Small intestine (tissue), 7 donors: ENCODE measurements around the gene NRG3. TPM values are rescaled to one million over a fixed set of nuclear protein-coding genes. Genes with fewer than 3 reads are reported as not detected.
A peak's percentile ranks its signal among the peaks of the same experiment; 100 is the strongest.

Experiments used
- DNase-seq, 2 donors: peaks; one replicate each; pipeline versions ENCODE4 v3.0.0 to v3.0.0-alpha.2; 2013
- FAIRE-seq: peaks from 2 replicates; lab custom pipeline; 2012; peaks lifted over from hg19 to GRCh38; lab: Jason Lieb, UNC
- H3K27ac ChIP-seq, 3 donors: one replicate each; pipeline ENCODE4 v1.5.1; 2013; ENCODE audit warnings: low read length in 2 of 3, mild to moderate bottlenecking in 2 of 3, control low read depth in 1 of 3, inconsistent platforms in 1 of 3, low read depth in 1 of 3, moderate library complexity in 1 of 3
- H3K27me3 ChIP-seq, 3 donors: one replicate each; pipeline ENCODE4 v1.6.1; 2013; ENCODE audit warnings: low read length in 3 of 3, inconsistent platforms in 1 of 3; ENCODE audit not compliant: control insufficient read depth in 3 of 3, insufficient read depth in 3 of 3
- H3K36me3 ChIP-seq, 3 donors: one replicate each; pipeline ENCODE4 v1.6.1; 2013; ENCODE audit warnings: low read length in 3 of 3, inconsistent platforms in 1 of 3, low read depth in 1 of 3, mild to moderate bottlenecking in 1 of 3, moderate library complexity in 1 of 3; ENCODE audit not compliant: control insufficient read depth in 3 of 3, insufficient read depth in 2 of 3
- H3K4me1 ChIP-seq, 3 donors: one replicate each; pipeline ENCODE4 v1.6.1; 2013; ENCODE audit warnings: low read length in 2 of 3, inconsistent platforms in 1 of 3, low read depth in 1 of 3, mild to moderate bottlenecking in 1 of 3, moderate library complexity in 1 of 3; ENCODE audit not compliant: control insufficient read depth in 3 of 3, insufficient read depth in 2 of 3
- H3K4me3 ChIP-seq, 3 donors: one replicate each; pipeline ENCODE4 v1.5.1; 2013; ENCODE audit warnings: low read length in 3 of 3, control low read depth in 1 of 3, inconsistent platforms in 1 of 3, low read depth in 1 of 3, mild to moderate bottlenecking in 1 of 3, moderate library complexity in 1 of 3
- H3K9me3 ChIP-seq, 2 donors: one replicate each; pipeline ENCODE4 v1.6.1; 2013; ENCODE audit warnings: low read depth in 1 of 2, low read length in 1 of 2; ENCODE audit not compliant: control insufficient read depth in 2 of 2, insufficient read depth in 1 of 2
- WGBS, 3 donors: extraction: QIAGEN DNeasy Blood & Tissue Kit; methylation state at CpG; one replicate each; pipeline ENCODE4 v1.1.7; 2013; 5-methylcytosine and 5-hydroxymethylcytosine counted together
- polyA plus RNA-seq, 4 donors: library from polyadenylated mRNA; stranded (reverse) in 3 of 4; unstranded in 1 of 4; fragments of 200-250 nt in 3 of 4; fragments of 120-200 nt in 1 of 4; gene quantifications; one replicate each; pipeline versions ENCODE4 v1.2.1 to v1.2.3, GENCODE V29; 2013
- donor health status: healthy with polysubstance abuse.
- donor health status: control.
- donor health status: control.
- donor health status: Bipolar disorder and iron deficiency.
- donor health status: healthy.

Gene NRG3
- polyA plus RNA-seq, 4 donors: 0.25 to 0.72 TPM; not detected in 2

DNA sequence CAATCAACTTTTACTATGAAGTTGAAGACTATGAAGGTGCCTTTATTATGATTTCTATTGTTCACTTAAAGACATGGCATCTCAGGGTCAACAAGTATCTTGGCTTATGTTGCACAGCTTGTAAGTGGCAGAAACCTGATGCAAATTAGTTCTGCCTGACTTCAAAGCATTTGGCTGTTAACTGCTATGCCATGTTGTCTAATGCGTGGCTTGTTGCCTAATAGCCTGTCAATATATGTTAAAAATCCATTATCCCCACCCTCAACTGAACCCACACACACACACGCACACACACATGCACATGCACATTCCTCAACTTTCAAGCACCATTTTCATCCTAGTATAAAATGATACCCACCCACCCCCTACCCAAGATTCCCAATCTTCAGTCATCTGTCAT, 217.1 kb downstream of the NRG3 start:
- Histone ChIP-seq H3K27me3 (no peaks in the 10 kb centered on the region), H3K27ac (no peak overlapping the region), H3K9me3 (no peaks in the 10 kb centered on the region), H3K4me3 (no peak overlapping the region), H3K36me3 (no peaks in the 10 kb centered on the region), H3K4me1 (no peaks in the 10 kb centered on the region)
- no peak for DNase-seq
- WGBS, 3 donors: 40 to 43% (median 42%) methylated on average over 2 of the region's 2 CpGs
- no peak for FAIRE-seq

DNA sequence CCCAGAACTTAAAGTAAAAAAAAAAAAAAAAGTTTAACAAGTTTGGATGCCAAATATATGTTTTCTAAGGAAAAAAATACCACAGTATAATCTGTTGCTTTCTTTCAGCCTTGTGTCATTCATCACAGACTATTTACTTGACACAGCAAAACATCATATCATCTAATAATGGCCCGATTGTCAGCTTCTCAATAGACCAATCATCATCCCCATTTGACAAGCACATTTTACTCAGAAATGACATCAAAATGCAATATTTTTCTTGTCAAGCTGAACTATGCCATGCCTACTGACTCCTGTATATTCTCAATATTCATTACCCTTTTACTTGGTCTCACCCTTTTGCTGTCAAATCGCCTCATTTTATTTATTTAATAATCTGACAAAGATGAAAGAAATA, 249.7 kb downstream of the NRG3 start:
- no peak for DNase-seq
- Histone ChIP-seq H3K9me3 (no peaks in the 10 kb centered on the region), H3K4me1 (no peaks in the 10 kb centered on the region), H3K36me3 (no peaks in the 10 kb centered on the region), H3K4me3 (no peak overlapping the region), H3K27ac (no peak overlapping the region), H3K27me3 (no peaks in the 10 kb centered on the region)
- no peak for FAIRE-seq
- 83 to 88% (median 87%) methylated on average over 2 of the region's 2 CpGs for WGBS, 3 donors

DNA sequence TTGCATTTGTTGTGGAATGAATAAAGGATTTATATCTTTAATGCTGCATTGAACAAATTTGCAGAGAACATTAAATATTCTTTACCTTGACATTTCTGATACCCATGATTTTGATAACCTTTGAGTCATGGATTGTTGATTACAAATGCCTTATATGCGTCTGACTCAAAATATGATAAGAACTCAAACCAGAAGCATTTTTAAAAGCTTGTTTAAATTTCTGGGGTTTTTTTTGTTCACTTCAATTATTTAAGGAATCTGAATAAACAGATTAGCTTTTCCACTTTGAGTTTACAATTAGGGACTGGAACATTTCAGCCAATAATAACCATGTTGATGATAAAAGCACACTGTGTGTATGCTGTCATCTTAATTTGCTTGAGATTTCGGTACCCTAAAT, 253.5 kb downstream of the NRG3 start:
- Histone ChIP-seq H3K4me3 (no peak overlapping the region), H3K36me3 (no peaks in the 10 kb centered on the region), H3K4me1 (no peaks in the 10 kb centered on the region), H3K9me3 (peaks cover 0 to 3% of the 10 kb centered on the region in 2 donors), H3K27ac (no peak overlapping the region), H3K27me3 (no peaks in the 10 kb centered on the region)
- no peak for FAIRE-seq
- WGBS, 3 donors: 50 to 56% (median 51%) methylated on average over 2 of the region's 2 CpGs
- DNase-seq: no peak

DNA sequence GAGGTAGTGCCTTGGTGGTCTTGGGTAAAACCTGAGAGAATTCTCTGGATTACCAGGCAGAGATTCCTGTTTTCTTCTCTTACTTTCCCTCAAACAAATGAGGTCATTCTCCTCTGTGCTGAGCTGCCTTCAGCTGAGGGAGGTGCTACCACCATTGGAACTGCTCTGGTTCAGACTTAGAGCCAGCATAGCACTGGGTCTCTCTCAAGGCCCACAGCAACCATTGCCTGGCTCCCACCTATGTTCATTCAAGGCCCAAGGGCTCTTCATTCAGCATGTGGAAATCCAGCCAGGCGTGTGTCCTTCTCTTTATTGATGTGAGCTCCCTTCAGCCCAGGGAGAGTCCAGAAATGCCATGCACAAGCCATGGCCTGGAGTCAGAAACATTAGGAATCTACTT, 261.1 kb downstream of the NRG3 start:
- Histone ChIP-seq H3K4me3 (no peak overlapping the region), H3K27ac (no peak overlapping the region), H3K4me1 (no peaks in the 10 kb centered on the region), H3K9me3 (peaks cover 0 to 3% of the 10 kb centered on the region in 2 donors), H3K36me3 (no peaks in the 10 kb centered on the region), H3K27me3 (no peaks in the 10 kb centered on the region)
- DNase-seq (no peak), FAIRE-seq (no peak)
- 67 to 76% (median 72%) methylated on average over 1 of the region's 1 CpG for WGBS, 3 donors

DNA sequence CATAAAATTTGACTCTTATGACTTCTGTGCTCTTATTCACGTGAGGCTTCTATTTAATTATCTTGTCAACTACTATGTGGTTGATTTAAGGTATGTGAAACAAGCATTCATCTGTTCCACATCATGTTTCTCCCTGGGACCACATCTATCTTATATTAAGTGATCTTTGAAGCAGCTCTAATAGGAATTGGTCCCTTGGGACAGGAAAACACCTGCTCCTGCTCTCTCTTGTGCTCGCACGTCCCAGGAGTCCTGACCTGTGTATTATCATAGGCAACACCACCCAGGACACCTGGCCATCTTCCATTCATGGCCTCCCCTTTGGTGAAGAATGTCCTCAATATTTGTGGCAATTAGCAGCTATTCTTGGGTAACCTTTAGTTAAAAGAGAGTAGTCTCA, 269.2 kb downstream of the NRG3 start:
- FAIRE-seq: no peak

DNA sequence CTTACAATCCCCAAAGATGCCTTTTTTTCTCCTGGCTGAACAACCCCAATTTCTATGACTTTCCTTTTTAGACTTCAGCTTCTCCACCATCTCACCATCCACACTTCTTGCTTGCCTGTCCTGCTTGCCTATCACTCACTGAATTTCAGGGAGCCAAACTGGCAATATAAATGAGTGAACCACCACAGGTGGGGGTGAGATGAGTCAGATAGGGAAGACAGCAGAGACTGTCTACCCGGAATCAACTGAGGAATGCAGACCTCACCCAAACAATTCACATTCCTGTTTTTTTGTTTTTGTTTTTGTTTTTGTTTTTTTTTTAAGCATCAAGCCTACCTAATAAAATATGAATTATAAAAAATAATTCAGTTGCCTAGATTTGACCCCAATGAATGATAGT, 273.8 kb downstream of the NRG3 start:
- 38 to 69% (median 60%) methylated on average over 1 of the region's 1 CpG for WGBS, 3 donors
- no peaks in the 10 kb centered on the region for H3K27me3 ChIP-seq
- no peaks in the 10 kb centered on the region for H3K36me3 ChIP-seq
- no peak overlapping the region for H3K27ac ChIP-seq
- no peaks in the 10 kb centered on the region for H3K4me1 ChIP-seq
- no peak overlapping the region for H3K4me3 ChIP-seq
- FAIRE-seq: no peak
- DNase-seq: no peak
- no peaks in the 10 kb centered on the region for H3K9me3 ChIP-seq

More for the DNA sequence above, 269.2 kb downstream of the NRG3 start:
- no peak overlapping the region for H3K27ac ChIP-seq
- no peak overlapping the region for H3K4me3 ChIP-seq
- H3K9me3 ChIP-seq: no peaks in the 10 kb centered on the region
- no peak for DNase-seq
- 76 to 80% (median 79%) methylated on average over 3 of the region's 3 CpGs for WGBS, 3 donors
- H3K4me1 ChIP-seq: no peaks in the 10 kb centered on the region
- H3K36me3 ChIP-seq: no peaks in the 10 kb centered on the region
- no peaks in the 10 kb centered on the region for H3K27me3 ChIP-seq

DNA sequence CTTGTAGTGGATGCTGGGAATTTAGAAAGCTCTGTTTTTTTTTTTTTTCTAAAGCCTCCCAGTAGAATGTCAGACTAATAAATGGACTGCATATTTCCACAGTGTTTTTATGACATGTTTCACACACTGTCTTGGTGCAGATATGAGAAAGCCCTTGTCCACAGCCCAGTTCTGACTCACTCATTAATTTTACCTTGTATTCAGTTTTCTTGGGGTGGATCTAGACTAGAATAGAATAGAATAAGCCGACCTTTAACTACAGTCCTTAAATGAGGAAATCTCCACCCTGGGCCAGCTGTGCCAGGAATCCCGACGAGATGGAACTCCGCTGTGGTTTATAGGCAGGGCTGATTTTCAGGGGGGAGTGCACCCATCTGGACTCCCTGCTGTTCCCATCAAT, 274.7 kb downstream of the NRG3 start:
- H3K4me1 ChIP-seq: no peaks in the 10 kb centered on the region
- H3K4me3 ChIP-seq: no peak overlapping the region
- H3K27ac ChIP-seq: no peak overlapping the region
- no peaks in the 10 kb centered on the region for H3K27me3 ChIP-seq
- DNase-seq: no peak
- WGBS, 3 donors: 50 to 76% (median 58%) methylated on average over 4 of the region's 4 CpGs
- no peaks in the 10 kb centered on the region for H3K9me3 ChIP-seq
- FAIRE-seq: no peak
- H3K36me3 ChIP-seq: no peaks in the 10 kb centered on the region

DNA sequence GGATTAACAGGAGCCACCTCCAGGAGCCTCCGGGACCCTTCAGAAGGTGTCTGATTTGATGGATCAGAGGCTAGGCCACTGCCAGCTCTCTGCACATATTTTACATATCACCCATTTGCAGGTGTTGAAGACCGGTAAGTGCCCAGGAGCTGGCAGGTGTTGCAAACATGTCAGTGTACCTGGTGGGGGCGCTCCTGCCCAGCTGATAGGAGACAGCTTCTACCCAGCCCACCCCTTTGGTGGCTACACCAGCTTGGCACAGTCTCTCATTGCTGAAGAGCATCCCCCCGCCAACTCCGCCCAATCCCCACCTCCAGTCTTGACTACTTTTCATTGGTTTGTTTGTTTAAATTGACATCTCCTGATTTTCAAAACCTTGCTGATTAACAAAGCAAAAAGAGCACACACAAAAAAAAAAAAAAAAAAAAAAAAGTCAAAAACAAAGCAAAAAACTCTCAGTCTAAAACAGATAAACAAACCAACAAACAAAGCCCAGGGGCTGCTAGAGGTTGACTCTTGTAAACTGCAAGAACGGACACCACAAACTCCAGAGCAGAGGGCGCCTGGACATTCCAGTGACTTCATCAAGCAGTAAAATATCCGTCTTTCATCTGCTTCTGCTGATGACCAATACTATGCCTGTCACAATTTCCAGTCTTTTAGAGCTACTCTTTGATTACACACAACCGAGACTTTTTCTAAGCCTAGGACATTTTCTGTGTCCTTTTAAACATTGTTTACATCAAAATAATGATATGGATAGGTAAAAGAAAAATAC, 275.3 kb downstream of the NRG3 start:
- no peak overlapping the region for H3K27ac ChIP-seq
- 55 to 57% (median 56%) methylated on average over 9 of the region's 9 CpGs for WGBS, 3 donors
- no peaks in the 10 kb centered on the region for H3K9me3 ChIP-seq
- no peaks in the 10 kb centered on the region for H3K36me3 ChIP-seq
- DNase-seq: peak in 1 of 2 donors; percentile 2
- H3K27me3 ChIP-seq: no peaks in the 10 kb centered on the region
- no peaks in the 10 kb centered on the region for H3K4me1 ChIP-seq
- H3K4me3 ChIP-seq: no peak overlapping the region
- no peak for FAIRE-seq

DNA sequence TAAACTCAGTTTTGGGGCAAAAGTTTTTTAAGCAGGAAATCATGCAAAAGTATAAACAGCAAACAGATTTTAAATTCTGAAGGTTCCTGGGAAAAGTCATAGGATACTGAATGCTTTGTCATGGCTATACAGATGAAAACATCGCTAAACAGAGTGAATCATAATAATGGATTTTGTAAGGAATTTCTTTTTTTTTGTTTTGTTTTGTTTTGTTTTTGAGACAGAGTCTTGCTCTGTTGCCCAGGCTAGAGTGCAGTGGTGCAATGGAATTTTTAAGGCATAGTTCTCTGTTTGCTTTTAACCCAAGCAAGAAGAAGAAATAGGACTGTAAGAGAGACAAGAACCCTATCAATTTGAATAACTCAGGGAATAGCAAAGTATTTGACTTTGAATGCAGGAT, 285.3 kb downstream of the NRG3 start:
- 92 to 97% (median 94%) methylated on average over 1 of the region's 1 CpG for WGBS, 3 donors
- DNase-seq (no peak), FAIRE-seq (no peak)
- Histone ChIP-seq H3K27ac (no peak overlapping the region), H3K9me3 (no peaks in the 10 kb centered on the region), H3K27me3 (no peaks in the 10 kb centered on the region), H3K4me1 (no peaks in the 10 kb centered on the region), H3K4me3 (no peak overlapping the region), H3K36me3 (no peaks in the 10 kb centered on the region)
